K562 (cell line): ENCODE data around the gene PTRHD1. TPM values are rescaled to one million over a fixed set of nuclear protein-coding genes. Genes with fewer than 3 reads are reported as not detected.

ENCODE experiments used
- CC2D1A ChIP-seq: fragments of 450-650 bp; IDR thresholded peaks from 2 replicates; pipeline ENCODE4 v1.6.1; 2017; ENCODE audit warnings: mild to moderate bottlenecking
- CTCF ChIP-seq, 3 experiments: IDR thresholded peaks in 2 of 3; conservative IDR thresholded peaks in 1 of 3; 2 replicates each; pipeline ENCODE4 v1.5.1; 2011 to 2012; ENCODE audit warnings: low read length in 3 of 3, mild to moderate bottlenecking in 3 of 3, control low read depth in 2 of 3, improper control_type of control experiment in 1 of 3, inconsistent platforms in 1 of 3, low read depth in 1 of 3, mixed read lengths in 1 of 3, moderate library complexity in 1 of 3; ENCODE audit not compliant: insufficient read depth in 2 of 3
- ELK3 ChIP-seq: fragments of 450-650 bp; formaldehyde crosslinking; IDR thresholded peaks from 2 replicates; pipeline ENCODE4 v1.4.0; 2020; ENCODE audit warnings: mild to moderate bottlenecking
- GABPB1 ChIP-seq: sonication (generic); formaldehyde crosslinking; IDR thresholded peaks from 2 replicates; pipeline ENCODE4 v1.8.0; 2022; ENCODE audit warnings: mild to moderate bottlenecking, missing genetic modification reagents
- HMBOX1 ChIP-seq: sonication (generic); IDR thresholded peaks from 2 replicates; pipeline ENCODE4 v1.6.1; 2016
- JUND ChIP-seq, 2 experiments: IDR thresholded peaks; 2 replicates in 1 of 2; 3 replicates in 1 of 2; pipeline ENCODE4 v1.6.1; 2011; ENCODE audit warnings: borderline replicate concordance in 2 of 2, low read depth in 2 of 2, low read length in 2 of 2, improper control_type of control experiment in 1 of 2, missing biosample characterization in 1 of 2, missing genetic modification characterization in 1 of 2, missing genetic modification reagents in 1 of 2
- MAZ ChIP-seq, 2 experiments: fragments of 450-650 bp in 1 of 2; sonication (generic) in 1 of 2; formaldehyde crosslinking; IDR thresholded peaks in 1 of 2; conservative IDR thresholded peaks in 1 of 2; 2 replicates each; pipeline versions ENCODE4 v1.4.0 to v1.5.0; 2020; ENCODE audit warnings: mild to moderate bottlenecking in 1 of 2, missing genetic modification reagents in 1 of 2
- MCM7 ChIP-seq, 2 experiments: fragments of 450-650 bp; IDR thresholded peaks; 2 replicates each; pipeline ENCODE4 v1.6.1; 2016 to 2018
- SMC3 ChIP-seq: conservative IDR thresholded peaks from 2 replicates; pipeline ENCODE4 v1.6.1; 2011; ENCODE audit warnings: low read depth, low read length, improper control_type of control experiment; ENCODE audit not compliant: insufficient read depth
- SPI1 ChIP-seq: IDR thresholded peaks from 2 replicates; pipeline ENCODE4 v1.6.1; 2011; ENCODE audit warnings: low read depth, low read length, control low read depth, borderline replicate concordance
- STAG1 ChIP-seq: sonication (generic); formaldehyde crosslinking; IDR thresholded peaks from 2 replicates; pipeline ENCODE4 v1.5.0; 2020; ENCODE audit warnings: missing genetic modification reagents, borderline replicate concordance
- TEAD4 ChIP-seq, 2 experiments: sonication (generic) in 1 of 2; formaldehyde crosslinking in 1 of 2; IDR thresholded peaks; 2 replicates each; pipeline versions ENCODE4 v1.6.1 to v1.8.0; 2012 to 2022; ENCODE audit warnings: borderline replicate concordance in 1 of 2, inconsistent platforms in 1 of 2, low read length in 1 of 2, mild to moderate bottlenecking in 1 of 2, missing genetic modification reagents in 1 of 2
- USF1 ChIP-seq: sonication (generic); formaldehyde crosslinking; IDR thresholded peaks from 2 replicates; pipeline ENCODE4 v1.9.0; 2022; ENCODE audit warnings: mild to moderate bottlenecking, missing genetic modification reagents
- YY1 ChIP-seq, 3 experiments: IDR thresholded peaks; 2 replicates each; pipeline ENCODE4 v1.6.1; 2011; ENCODE audit warnings: low read length in 2 of 3, mild to moderate bottlenecking in 2 of 3, moderate library complexity in 2 of 3, borderline replicate concordance in 1 of 3, control low read depth in 1 of 3, low read depth in 1 of 3; ENCODE audit not compliant: insufficient read depth in 3 of 3, insufficient replicate concordance in 2 of 3, control insufficient read depth in 1 of 3, insufficient read length in 1 of 3; ENCODE audit errors: extremely low read depth in 1 of 3
- ZBTB33 ChIP-seq: sonication (generic); formaldehyde crosslinking; IDR thresholded peaks from 2 replicates; pipeline ENCODE4 v1.8.1; 2023; ENCODE audit warnings: mild to moderate bottlenecking, missing genetic modification reagents
- ZNF263 ChIP-seq: sonication (generic); formaldehyde crosslinking; IDR thresholded peaks from 2 replicates; pipeline ENCODE4 v1.8.0; 2022; ENCODE audit warnings: mild to moderate bottlenecking, missing genetic modification reagents, borderline replicate concordance
- ZNF583 ChIP-seq: fragments of 250-450 bp; sonication (Bioruptor Pico); IDR thresholded peaks from 2 replicates; pipeline ENCODE4 v1.4.0; 2020
- polyA plus RNA-seq, 8 experiments: library from polyadenylated mRNA; depleted of rRNA in 4 of 8; stranded (reverse) in 5 of 8; unstranded in 3 of 8; fragments of >200 nt; fragmentation: Nextera tagmentation in 2 of 8; fragmentation: Illumina TruSeq in 1 of 8; extraction: Ambion mirVana in 2 of 8; extraction: Trizol in 1 of 8; gene quantifications; 2 replicates each; pipeline versions ENCODE4 v1.2.1 to v1.2.3, GENCODE V29; 2011 to 2014; ENCODE audit warnings: inconsistent platforms in 1 of 8, missing spikeins in 1 of 8
- total RNA-seq, 7 experiments: library from RNA; depleted of rRNA in 6 of 7; stranded (reverse); fragments of >200 nt in 6 of 7; fragmentation: Illumina TruSeq in 2 of 7; extraction: Trizol in 2 of 7; gene quantifications; 2 replicates each; pipeline versions ENCODE4 v1.2.1 to v1.2.3, GENCODE V29; 2011 to 2021; ENCODE audit warnings: low replicate concordance in 1 of 7

The PTRHD1 gene
- total and polyA plus RNA-seq, 9 of the 15 experiments (the other 6 are each of a cell fraction or from before 2014, with no cell fraction given): 15.8 to 83.2 (median 46.6) TPM

- TF ChIP-seq GABPB1 (CRISPR knock-in tag) (peak; percentile 39; the same call in 1 of the 2 replicates), HMBOX1 (no peak), ZNF263 (peak; percentile 99), JUND (IDR thresholded peaks at IDR 0.05; ENCODE audit: borderline replicate concordance, low read depth, low read length) (peak; percentile 35; the same call in 1 of the 2 replicates), JUND (tag; IDR thresholded peaks at IDR 0.05; ENCODE audit: borderline replicate concordance, low read depth, low read length) (no peak; the same call in 2 of the 3 replicates), ZBTB33 (CRISPR knock-in tag) (peak; percentile 48; the same call in 1 of the 2 replicates), MCM7 (IDR thresholded peaks at IDR 0.05) (no peak), CC2D1A (0 out of 2 replicates have a peak, but pooled peaks have one; percentile 31), ZNF583 (no peak), TEAD4 (IDR thresholded peaks at IDR 0.05; ENCODE audit: low read length) (peak; percentile 33; the same call in 1 of the 2 replicates), TEAD4 (CRISPR knock-in tag; IDR thresholded peaks at IDR 0.05; ENCODE audit: borderline replicate concordance) (no peak), SPI1 (no peak), USF1 (CRISPR knock-in tag) (0 out of 2 replicates have a peak, but pooled peaks have one; percentile 2), YY1 (IDR thresholded peaks at IDR 0.05; ENCODE audit: borderline replicate concordance in 1 of 3, control insufficient read depth in 1 of 3, extremely low read depth in 1 of 3, insufficient read depth in 3 of 3, insufficient read length in 1 of 3, insufficient replicate concordance in 2 of 3, low read depth in 1 of 3, low read length in 2 of 3) (no peak), ELK3 (CRISPR knock-in tag) (no peak), CTCF (IDR thresholded peaks at IDR 0.05 in 2 of 3, conservative IDR thresholded peaks at IDR 0.05 in 1 of 3; ENCODE audit: insufficient read depth in 2 of 3, low read depth in 1 of 3, low read length in 3 of 3) (peak; percentile 85 to 95 (median 94)), SMC3 (peak; percentile 83), MAZ (CRISPR knock-in tag; conservative IDR thresholded peaks at IDR 0.05 in 1 of 2, IDR thresholded peaks at IDR 0.05 in 1 of 2) (peak in 1 of 2 experiments; percentile 39; a peak in 1 of 4 replicates), STAG1 (CRISPR knock-in tag) (peak; percentile 89)
Measured at GRCh38 chr2:24827321-24828237, 34.4 kb upstream of the PTRHD1 start (continued).
